IMR-90 (cell line): ENCODE measurements around the gene TAGLN.

Experiments used
- CTCF ChIP-seq: conservative IDR thresholded peaks from 2 replicates; pipeline ENCODE4 v1.5.1; 2012; ENCODE audit warnings: mild to moderate bottlenecking, low read depth, low read length, improper control_type of control experiment
- MAFK ChIP-seq: IDR thresholded peaks from 2 replicates; pipeline ENCODE4 v1.6.1; 2012; ENCODE audit warnings: low read depth, low read length, improper control_type of control experiment
- MAZ ChIP-seq: IDR thresholded peaks from 2 replicates; pipeline ENCODE4 v1.6.1; 2012; ENCODE audit warnings: low read depth, mild to moderate bottlenecking, low read length, improper control_type of control experiment, moderate library complexity, borderline replicate concordance
- MXI1 ChIP-seq: IDR thresholded peaks from 2 replicates; pipeline ENCODE4 v1.6.1; 2012; ENCODE audit warnings: low read depth, mild to moderate bottlenecking, low read length, moderate library complexity, borderline replicate concordance
- POLR2A ChIP-seq: IDR thresholded peaks from 2 replicates; pipeline ENCODE4 v1.6.1; 2012; ENCODE audit warnings: mild to moderate bottlenecking, low read depth, low read length
- USF2 ChIP-seq: fragments of 150-350 bp; IDR thresholded peaks from 2 replicates; pipeline ENCODE4 v1.6.1; 2017; ENCODE audit warnings: mild to moderate bottlenecking, antibody characterized with exemption, low read length, low read depth

- TF ChIP-seq CTCF (no peak), POLR2A (no peak), MAZ (no peak), USF2 (no peak), MXI1 (no peak), MAFK (peak; percentile 49)
Measured at GRCh38 chr11:117230286-117230961, 31.3 kb downstream of the TAGLN start.
